IPS DF 6.9 (cell line): ENCODE measurements around the gene CEP78.

Experiments used
- DNase-seq: peaks from one replicate; pipeline ENCODE4 v3.0.0-alpha.2; 2013; ENCODE audit warnings: low read depth, low spot score
- H3K27ac ChIP-seq: one replicate; pipeline ENCODE4 v1.5.1; 2013; ENCODE audit warnings: low read length, control low read depth
- H3K27me3 ChIP-seq: 2 replicates; pipeline ENCODE4 v1.6.1; 2013; ENCODE audit warnings: mild to moderate bottlenecking, low read length; ENCODE audit not compliant: control insufficient read depth, insufficient read depth
- H3K36me3 ChIP-seq: 2 replicates; pipeline ENCODE4 v1.6.1; 2013; ENCODE audit warnings: low read length; ENCODE audit not compliant: control insufficient read depth, insufficient read depth
- H3K4me1 ChIP-seq: 2 replicates; pipeline ENCODE4 v1.6.1; 2013; ENCODE audit warnings: low read length; ENCODE audit not compliant: control insufficient read depth, insufficient read depth
- H3K4me3 ChIP-seq: 2 replicates; pipeline ENCODE4 v1.5.1; 2013; ENCODE audit warnings: mild to moderate bottlenecking, low read length
- H3K9me3 ChIP-seq: 2 replicates; pipeline ENCODE4 v1.6.1; 2013; ENCODE audit warnings: low read length, inconsistent platforms; ENCODE audit not compliant: control insufficient read depth, insufficient read depth
- WGBS: extraction: QIAGEN DNeasy Blood & Tissue Kit; methylation state at CpG from one replicate; pipeline ENCODE4 v1.1.7; 2013; ENCODE audit warnings: mixed read lengths, missing lambda C conversion rate; ENCODE audit not compliant: insufficient read length, insufficient coverage; 5-methylcytosine and 5-hydroxymethylcytosine counted together

Gene CEP78

GRCh38 chr9:78249542-78249941 lies 13.7 kb downstream of the CEP78 start:
- H3K9me3 ChIP-seq: no peaks in the 10 kb centered on the region
- H3K36me3 ChIP-seq: no peaks in the 10 kb centered on the region; the same call in 1 of the 2 replicates
- H3K27ac ChIP-seq: no peak overlapping the region
- no peaks in the 10 kb centered on the region for H3K4me1 ChIP-seq
- no peak for DNase-seq
- no peaks in the 10 kb centered on the region for H3K27me3 ChIP-seq
- no peak overlapping the region for H3K4me3 ChIP-seq

- H3K36me3 ChIP-seq: no peaks in the 10 kb centered on the region; the same call in 1 of the 2 replicates
- no peak overlapping the region for H3K4me3 ChIP-seq
- H3K27ac ChIP-seq: no peak overlapping the region
- no peaks in the 10 kb centered on the region for H3K9me3 ChIP-seq
- H3K4me1 ChIP-seq: no peaks in the 10 kb centered on the region
- no CpG with 5 or more reads among the region's 1 CpG for WGBS
- DNase-seq: no peak
- H3K27me3 ChIP-seq: no peaks in the 10 kb centered on the region
These were observed 16.7 kb downstream of the CEP78 start for GRCh38 chr9:78252616-78253015.

GRCh38 chr9:78253285-78253684 lies 17.4 kb downstream of the CEP78 start:
- H3K36me3 ChIP-seq: no peaks in the 10 kb centered on the region; the same call in 1 of the 2 replicates
- no peak for DNase-seq
- no CpG with 5 or more reads among the region's 4 CpGs for WGBS

GRCh38 chr9:78261403-78262001 lies 25.6 kb downstream of the CEP78 start:
- H3K27ac ChIP-seq: no peak overlapping the region
- H3K27me3 ChIP-seq: no peaks in the 10 kb centered on the region
- no peaks in the 10 kb centered on the region for H3K9me3 ChIP-seq
- no peak for DNase-seq
- no peaks in the 10 kb centered on the region for H3K4me1 ChIP-seq
- no CpG with 5 or more reads among the region's 2 CpGs for WGBS
- no peak overlapping the region for H3K4me3 ChIP-seq
- H3K36me3 ChIP-seq: no peaks in the 10 kb centered on the region; the same call in 1 of the 2 replicates

More at GRCh38 chr9:78253285-78253684, 17.4 kb downstream of the CEP78 start:
- no peaks in the 10 kb centered on the region for H3K9me3 ChIP-seq
- H3K27me3 ChIP-seq: no peaks in the 10 kb centered on the region
- no peak overlapping the region for H3K4me3 ChIP-seq
- H3K27ac ChIP-seq: no peak overlapping the region
- no peaks in the 10 kb centered on the region for H3K4me1 ChIP-seq

GRCh38 chr9:78262655-78263054 lies 26.8 kb downstream of the CEP78 start:
- no peaks in the 10 kb centered on the region; the same call in 1 of the 2 replicates for H3K36me3 ChIP-seq
- H3K27me3 ChIP-seq: no peaks in the 10 kb centered on the region
- no peak for DNase-seq
- H3K4me1 ChIP-seq: no peaks in the 10 kb centered on the region
- H3K27ac ChIP-seq: no peak overlapping the region
- no peaks in the 10 kb centered on the region for H3K9me3 ChIP-seq
- WGBS: no CpG with 5 or more reads among the region's 2 CpGs
- no peak overlapping the region for H3K4me3 ChIP-seq

GRCh38 chr9:78267889-78268288 lies 32.0 kb downstream of the CEP78 start:
- H3K36me3 ChIP-seq: peaks cover 5% of the 10 kb centered on the region; the same call in 1 of the 2 replicates
- whole genome bisulfite sequencing: no CpG with 5 or more reads among the region's 4 CpGs

GRCh38 chr9:78269784-78270183 lies 33.9 kb downstream of the CEP78 start:
- Histone ChIP-seq H3K4me1 (no peaks in the 10 kb centered on the region), H3K27ac (no peak overlapping the region), H3K36me3 (peaks cover 5% of the 10 kb centered on the region; the same call in 1 of the 2 replicates), H3K27me3 (no peaks in the 10 kb centered on the region), H3K4me3 (no peak overlapping the region), H3K9me3 (no peaks in the 10 kb centered on the region)
- no peak for DNase-seq

More at GRCh38 chr9:78267889-78268288, 32.0 kb downstream of the CEP78 start:
- Histone ChIP-seq H3K9me3 (no peaks in the 10 kb centered on the region), H3K27me3 (no peaks in the 10 kb centered on the region), H3K4me1 (no peaks in the 10 kb centered on the region), H3K4me3 (no peak overlapping the region), H3K27ac (no peak overlapping the region)
- DNase-seq: no peak

- Histone ChIP-seq H3K27ac (no peak overlapping the region), H3K4me1 (no peaks in the 10 kb centered on the region), H3K4me3 (no peak overlapping the region), H3K9me3 (no peaks in the 10 kb centered on the region), H3K36me3 (peaks cover 5% of the 10 kb centered on the region; the same call in 1 of the 2 replicates), H3K27me3 (no peaks in the 10 kb centered on the region)
- no peak for DNase-seq
These were observed 36.4 kb downstream of the CEP78 start for GRCh38 chr9:78272307-78272706.

GRCh38 chr9:78273761-78274160 lies 37.9 kb downstream of the CEP78 start:
- H3K36me3 ChIP-seq: no peaks in the 10 kb centered on the region
- H3K27me3 ChIP-seq: no peaks in the 10 kb centered on the region
- no CpG with 5 or more reads among the region's 3 CpGs for WGBS
- no peak overlapping the region for H3K4me3 ChIP-seq
- no peaks in the 10 kb centered on the region for H3K9me3 ChIP-seq
- no peaks in the 10 kb centered on the region for H3K4me1 ChIP-seq
- DNase-seq: no peak
- no peak overlapping the region for H3K27ac ChIP-seq

GRCh38 chr9:78278177-78278777 lies 42.4 kb downstream of the CEP78 start:
- H3K4me3 ChIP-seq: no peak overlapping the region
- no peak for DNase-seq
- H3K4me1 ChIP-seq: no peaks in the 10 kb centered on the region
- no peaks in the 10 kb centered on the region for H3K27me3 ChIP-seq
- no peaks in the 10 kb centered on the region for H3K9me3 ChIP-seq
- H3K27ac ChIP-seq: no peak overlapping the region
- WGBS: no CpG with 5 or more reads among the region's 5 CpGs
- H3K36me3 ChIP-seq: no peaks in the 10 kb centered on the region

GRCh38 chr9:78278801-78279200 lies 42.9 kb downstream of the CEP78 start:
- no peak for DNase-seq
- Histone ChIP-seq H3K4me3 (no peak overlapping the region), H3K9me3 (no peaks in the 10 kb centered on the region), H3K27ac (no peak overlapping the region), H3K4me1 (no peaks in the 10 kb centered on the region), H3K36me3 (no peaks in the 10 kb centered on the region), H3K27me3 (no peaks in the 10 kb centered on the region)
- no CpG with 5 or more reads among the region's 1 CpG for WGBS
